IgD-negative memory B cell (primary cell): ENCODE measurements around the gene UACA. TPM values are rescaled to one million over a fixed set of nuclear protein-coding genes. Genes with fewer than 3 reads are reported as not detected.

Source experiments
- H3K27ac Mint-ChIP-seq, 3 donors: one replicate each; pipeline ENCODE4 v1.8.0; 2020 to 2022; ENCODE audit warnings: mild to moderate bottlenecking in 3 of 3, mixed read lengths in 3 of 3, moderate library complexity in 1 of 3
- H3K27me3 Mint-ChIP-seq: one replicate; pipeline ENCODE4 v1.8.0; 2021; ENCODE audit warnings: mixed read lengths
- H3K36me3 Mint-ChIP-seq: one replicate; pipeline ENCODE4 v1.8.0; 2020; ENCODE audit warnings: mild to moderate bottlenecking, mixed read lengths
- H3K4me1 Mint-ChIP-seq, 3 donors: one replicate each; pipeline ENCODE4 v1.8.0; 2020 to 2022; ENCODE audit warnings: mixed read lengths in 3 of 3, mild to moderate bottlenecking in 1 of 3
- H3K4me3 Mint-ChIP-seq, 4 donors: one replicate each; pipeline ENCODE4 v1.8.0; 2020 to 2022; ENCODE audit warnings: mild to moderate bottlenecking in 4 of 4, mixed read lengths in 4 of 4, moderate library complexity in 3 of 4
- H3K9me3 Mint-ChIP-seq, 3 donors: one replicate each; pipeline ENCODE4 v1.8.0; 2020 to 2021; ENCODE audit warnings: mixed read lengths in 3 of 3, mild to moderate bottlenecking in 1 of 3
- polyA plus RNA-seq: library from polyadenylated mRNA; unstranded; fragments of 300-500 nt; fragmentation: Illumina TruSeq; gene quantifications from one replicate; pipeline ENCODE4 v1.2.3, GENCODE V29; 2021

The UACA gene
- polyA plus RNA-seq, 1 donor from 2014 or later: 1.1 TPM

GRCh38 chr15:70717237-70717793 is 46.0 kb downstream of the UACA start:
- Mint-ChIP-seq H3K36me3 (peaks cover 4% of the 10 kb centered on the region), H3K4me3 (no peak overlapping the region), H3K27ac (no peak overlapping the region), H3K27me3 (peaks cover 7% of the 10 kb centered on the region), H3K4me1 (no peaks in the 10 kb centered on the region), H3K9me3 (peaks cover 0 to 1% (median 0%) of the 10 kb centered on the region in 3 donors)

- Mint-ChIP-seq H3K27me3 (peaks cover 10% of the 10 kb centered on the region), H3K4me1 (no peaks in the 10 kb centered on the region), H3K9me3 (peaks cover 0 to 1% (median 0%) of the 10 kb centered on the region in 3 donors), H3K4me3 (no peak overlapping the region), H3K27ac (peak overlapping the region in 1 of 3 donors; percentile 60), H3K36me3 (peaks cover 4% of the 10 kb centered on the region)
Measured at GRCh38 chr15:70715840-70716485, 47.4 kb downstream of the UACA start.

GRCh38 chr15:70714565-70714964 is 48.8 kb downstream of the UACA start:
- Mint-ChIP-seq H3K4me3 (no peak overlapping the region), H3K36me3 (peaks cover 4% of the 10 kb centered on the region), H3K9me3 (peaks cover 0 to 1% (median 0%) of the 10 kb centered on the region in 3 donors), H3K27me3 (peaks cover 12% of the 10 kb centered on the region), H3K27ac (no peak overlapping the region), H3K4me1 (no peaks in the 10 kb centered on the region)

- Mint-ChIP-seq H3K36me3 (peaks cover 4% of the 10 kb centered on the region), H3K9me3 (peaks cover 0 to 1% (median 0%) of the 10 kb centered on the region in 3 donors), H3K27ac (no peak overlapping the region), H3K4me1 (no peaks in the 10 kb centered on the region), H3K27me3 (peaks cover 12% of the 10 kb centered on the region), H3K4me3 (no peak overlapping the region)
Measured at GRCh38 chr15:70714015-70714414, 49.3 kb downstream of the UACA start.

GRCh38 chr15:70712271-70712670 is 51.1 kb downstream of the UACA start:
- Mint-ChIP-seq H3K27me3 (peaks cover 13% of the 10 kb centered on the region), H3K9me3 (peaks cover 0 to 1% (median under 1%) of the 10 kb centered on the region in 3 donors), H3K36me3 (peaks cover 4% of the 10 kb centered on the region), H3K27ac (no peak overlapping the region), H3K4me1 (no peaks in the 10 kb centered on the region), H3K4me3 (no peak overlapping the region)

GRCh38 chr15:70710714-70711113 is 52.6 kb downstream of the UACA start:
- H3K27ac Mint-ChIP-seq: peak overlapping the region in 1 of 3 donors; percentile 56
- H3K27me3 Mint-ChIP-seq: peaks cover 17% of the 10 kb centered on the region
- no peak overlapping the region for H3K4me3 Mint-ChIP-seq
- peaks cover 4% of the 10 kb centered on the region for H3K36me3 Mint-ChIP-seq
- no peaks in the 10 kb centered on the region for H3K4me1 Mint-ChIP-seq
- peaks cover 0 to 7% (median 1%) of the 10 kb centered on the region in 3 donors for H3K9me3 Mint-ChIP-seq

GRCh38 chr15:70708839-70709238 is 54.5 kb downstream of the UACA start:
- peaks cover 0 to 7% (median 1%) of the 10 kb centered on the region in 3 donors for H3K9me3 Mint-ChIP-seq
- peaks cover 24% of the 10 kb centered on the region for H3K27me3 Mint-ChIP-seq
- no peak overlapping the region for H3K4me3 Mint-ChIP-seq
- H3K27ac Mint-ChIP-seq: no peak overlapping the region
- H3K4me1 Mint-ChIP-seq: peaks cover 3 to 7% (median 5%) of the 10 kb centered on the region in 3 donors
- H3K36me3 Mint-ChIP-seq: peaks cover 2% of the 10 kb centered on the region

- Mint-ChIP-seq H3K9me3 (peaks cover 0 to 7% (median under 1%) of the 10 kb centered on the region in 3 donors), H3K4me1 (peaks cover 3 to 10% (median 5%) of the 10 kb centered on the region in 3 donors), H3K27ac (no peak overlapping the region), H3K36me3 (no peaks in the 10 kb centered on the region), H3K27me3 (peaks cover 21% of the 10 kb centered on the region), H3K4me3 (no peak overlapping the region)
Measured at GRCh38 chr15:70707686-70708300, 55.6 kb downstream of the UACA start.

GRCh38 chr15:70704731-70705130 is 58.6 kb downstream of the UACA start:
- Mint-ChIP-seq H3K27me3 (peaks cover 14% of the 10 kb centered on the region), H3K9me3 (peaks cover 0 to 7% (median 0%) of the 10 kb centered on the region in 3 donors), H3K36me3 (no peaks in the 10 kb centered on the region), H3K4me3 (peak overlapping the region in 1 of 4 donors; percentile 53), H3K4me1 (peaks cover 3 to 11% (median 5%) of the 10 kb centered on the region in 3 donors), H3K27ac (no peak overlapping the region)

GRCh38 chr15:70704166-70704565 is 59.2 kb downstream of the UACA start:
- peak overlapping the region in 1 of 4 donors; percentile 53 for H3K4me3 Mint-ChIP-seq
- no peak overlapping the region for H3K27ac Mint-ChIP-seq
- H3K36me3 Mint-ChIP-seq: no peaks in the 10 kb centered on the region
- peaks cover 3 to 11% (median 5%) of the 10 kb centered on the region in 3 donors for H3K4me1 Mint-ChIP-seq
- peaks cover 14% of the 10 kb centered on the region for H3K27me3 Mint-ChIP-seq
- peaks cover 0 to 7% (median 0%) of the 10 kb centered on the region in 3 donors for H3K9me3 Mint-ChIP-seq

GRCh38 chr15:70703096-70703878 is 60.1 kb downstream of the UACA start:
- peaks cover 14% of the 10 kb centered on the region for H3K27me3 Mint-ChIP-seq
- H3K4me3 Mint-ChIP-seq: no peak overlapping the region
- no peaks in the 10 kb centered on the region for H3K36me3 Mint-ChIP-seq
- H3K27ac Mint-ChIP-seq: no peak overlapping the region
- peaks cover 3 to 11% (median 5%) of the 10 kb centered on the region in 3 donors for H3K4me1 Mint-ChIP-seq
- H3K9me3 Mint-ChIP-seq: peaks cover 0 to 7% (median 0%) of the 10 kb centered on the region in 3 donors

GRCh38 chr15:70702584-70702983 is 60.8 kb downstream of the UACA start:
- H3K4me1 Mint-ChIP-seq: peaks cover 3 to 11% (median 5%) of the 10 kb centered on the region in 3 donors
- no peaks in the 10 kb centered on the region for H3K36me3 Mint-ChIP-seq
- peaks cover 14% of the 10 kb centered on the region for H3K27me3 Mint-ChIP-seq
- H3K27ac Mint-ChIP-seq: no peak overlapping the region
- no peak overlapping the region for H3K4me3 Mint-ChIP-seq
- H3K9me3 Mint-ChIP-seq: peaks cover 0 to 7% (median 0%) of the 10 kb centered on the region in 3 donors

- Mint-ChIP-seq H3K36me3 (no peaks in the 10 kb centered on the region), H3K4me3 (no peak overlapping the region), H3K4me1 (peaks cover 3 to 11% (median 5%) of the 10 kb centered on the region in 3 donors), H3K27me3 (peaks cover 11% of the 10 kb centered on the region), H3K27ac (no peak overlapping the region), H3K9me3 (peaks cover 0 to 4% (median 0%) of the 10 kb centered on the region in 3 donors)
Measured at GRCh38 chr15:70701891-70702568, 61.3 kb downstream of the UACA start.

- no peaks in the 10 kb centered on the region for H3K9me3 Mint-ChIP-seq
- H3K27me3 Mint-ChIP-seq: peaks cover 9% of the 10 kb centered on the region
- H3K4me1 Mint-ChIP-seq: peaks cover 3 to 11% (median 5%) of the 10 kb centered on the region in 3 donors
- no peaks in the 10 kb centered on the region for H3K36me3 Mint-ChIP-seq
- no peak overlapping the region for H3K4me3 Mint-ChIP-seq
- no peak overlapping the region for H3K27ac Mint-ChIP-seq
Measured at GRCh38 chr15:70701171-70701570, 62.2 kb downstream of the UACA start.
